Measurements from ENCODE around the gene ABCC1. TPM values are rescaled to one million over a fixed set of nuclear protein-coding genes. Genes with fewer than 3 reads are reported as not detected.

ABCC1 gene
- total RNA-seq, 1 donor from 2014 or later: 47.9 TPM

- no peak overlapping the region for H3K4me3 Mint-ChIP-seq (ENCODE audit: unreplicated experiment)
- H3K27me3 Mint-ChIP-seq (ENCODE audit: low read depth): no peaks in the 10 kb centered on the region
- TF ChIP-seq, protein P1, sequence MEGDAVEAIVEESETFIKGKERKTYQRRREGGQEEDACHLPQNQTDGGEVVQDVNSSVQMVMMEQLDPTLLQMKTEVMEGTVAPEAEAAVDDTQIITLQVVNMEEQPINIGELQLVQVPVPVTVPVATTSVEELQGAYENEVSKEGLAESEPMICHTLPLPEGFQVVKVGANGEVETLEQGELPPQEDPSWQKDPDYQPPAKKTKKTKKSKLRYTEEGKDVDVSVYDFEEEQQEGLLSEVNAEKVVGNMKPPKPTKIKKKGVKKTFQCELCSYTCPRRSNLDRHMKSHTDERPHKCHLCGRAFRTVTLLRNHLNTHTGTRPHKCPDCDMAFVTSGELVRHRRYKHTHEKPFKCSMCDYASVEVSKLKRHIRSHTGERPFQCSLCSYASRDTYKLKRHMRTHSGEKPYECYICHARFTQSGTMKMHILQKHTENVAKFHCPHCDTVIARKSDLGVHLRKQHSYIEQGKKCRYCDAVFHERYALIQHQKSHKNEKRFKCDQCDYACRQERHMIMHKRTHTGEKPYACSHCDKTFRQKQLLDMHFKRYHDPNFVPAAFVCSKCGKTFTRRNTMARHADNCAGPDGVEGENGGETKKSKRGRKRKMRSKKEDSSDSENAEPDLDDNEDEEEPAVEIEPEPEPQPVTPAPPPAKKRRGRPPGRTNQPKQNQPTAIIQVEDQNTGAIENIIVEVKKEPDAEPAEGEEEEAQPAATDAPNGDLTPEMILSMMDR (IDR thresholded peaks at IDR 0.05): no peak
- DNase-seq (ENCODE audit: low spot score): no peak
- H3K9me3 Mint-ChIP-seq (ENCODE audit: low read depth): no peaks in the 10 kb centered on the region
- peaks cover 40% of the 10 kb centered on the region for H3K36me3 Mint-ChIP-seq (ENCODE audit: low read depth)
- peaks cover 13% of the 10 kb centered on the region for H3K4me1 Mint-ChIP-seq (ENCODE audit: low read depth)
- peak overlapping the region; percentile 77 for H3K27ac Mint-ChIP-seq (ENCODE audit: unreplicated experiment)
Observed at GRCh38 chr16:16042076-16042475, 92.7 kb downstream of the ABCC1 start.

- TF ChIP-seq, protein P1 (IDR thresholded peaks at IDR 0.05): no peak
- H3K4me1 Mint-ChIP-seq (ENCODE audit: low read depth): peaks cover 13% of the 10 kb centered on the region
- H3K9me3 Mint-ChIP-seq (ENCODE audit: low read depth): no peaks in the 10 kb centered on the region
- peaks cover 32% of the 10 kb centered on the region for H3K36me3 Mint-ChIP-seq (ENCODE audit: low read depth)
- H3K4me3 Mint-ChIP-seq (ENCODE audit: unreplicated experiment): no peak overlapping the region
- no peak for DNase-seq (ENCODE audit: low spot score)
- no peak overlapping the region for H3K27ac Mint-ChIP-seq (ENCODE audit: unreplicated experiment)
- H3K27me3 Mint-ChIP-seq (ENCODE audit: low read depth): no peaks in the 10 kb centered on the region
Observed at GRCh38 chr16:16045296-16045695, 95.9 kb downstream of the ABCC1 start.

DNA sequence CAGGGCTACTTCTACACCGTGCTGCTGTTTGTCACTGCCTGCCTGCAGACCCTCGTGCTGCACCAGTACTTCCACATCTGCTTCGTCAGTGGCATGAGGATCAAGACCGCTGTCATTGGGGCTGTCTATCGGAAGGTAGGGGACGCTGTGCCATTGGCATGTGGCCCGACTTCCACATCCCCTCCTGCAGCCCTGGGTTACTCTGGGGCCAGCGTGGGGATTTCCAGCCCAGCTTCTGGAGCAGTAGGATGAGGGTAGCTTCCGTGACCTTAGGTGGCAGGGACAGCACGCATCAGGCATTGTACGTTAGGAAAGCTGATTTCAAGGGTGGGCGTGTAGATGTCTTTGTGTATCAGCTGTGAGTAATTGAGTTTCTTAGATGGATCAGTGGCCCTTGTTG, 96.5 kb downstream of the ABCC1 start:
- H3K4me3 Mint-ChIP-seq (ENCODE audit: unreplicated experiment): no peak overlapping the region
- no peaks in the 10 kb centered on the region for H3K9me3 Mint-ChIP-seq (ENCODE audit: low read depth)
- peak overlapping the region; percentile 49 for H3K27ac Mint-ChIP-seq (ENCODE audit: unreplicated experiment)
- peaks cover 32% of the 10 kb centered on the region for H3K36me3 Mint-ChIP-seq (ENCODE audit: low read depth)
- H3K27me3 Mint-ChIP-seq (ENCODE audit: low read depth): no peaks in the 10 kb centered on the region
- TF ChIP-seq, protein P1 (IDR thresholded peaks at IDR 0.05): peak; percentile 58
- H3K4me1 Mint-ChIP-seq (ENCODE audit: low read depth): peaks cover 13% of the 10 kb centered on the region
- no peak for DNase-seq (ENCODE audit: low spot score)

DNA sequence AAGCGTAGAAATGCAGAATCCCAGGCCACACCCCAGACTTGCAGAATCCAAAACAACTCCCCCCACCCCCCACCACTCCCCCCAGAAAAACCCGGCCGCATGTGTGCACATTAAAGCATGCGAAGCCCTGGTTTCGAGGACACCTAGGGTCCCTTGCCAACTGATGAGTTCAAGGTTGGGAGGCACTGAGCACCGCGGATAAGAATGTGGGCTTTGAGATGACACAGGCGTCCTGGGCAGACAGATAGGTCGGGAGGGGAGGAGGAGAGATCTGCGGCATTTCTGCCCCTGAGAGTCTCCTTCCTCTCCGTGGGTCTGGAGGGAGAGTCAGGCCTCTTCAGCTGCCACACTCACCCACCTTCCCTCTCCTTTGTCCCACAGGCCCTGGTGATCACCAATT, 98.3 kb downstream of the ABCC1 start:
- TF ChIP-seq, protein P1 (IDR thresholded peaks at IDR 0.05): no peak
- H3K36me3 Mint-ChIP-seq (ENCODE audit: low read depth): peaks cover 34% of the 10 kb centered on the region
- no peak overlapping the region for H3K27ac Mint-ChIP-seq (ENCODE audit: unreplicated experiment)
- no peak for DNase-seq (ENCODE audit: low spot score)
- no peaks in the 10 kb centered on the region for H3K4me1 Mint-ChIP-seq (ENCODE audit: low read depth)
- no peaks in the 10 kb centered on the region for H3K9me3 Mint-ChIP-seq (ENCODE audit: low read depth)
- H3K27me3 Mint-ChIP-seq (ENCODE audit: low read depth): no peaks in the 10 kb centered on the region
- H3K4me3 Mint-ChIP-seq (ENCODE audit: unreplicated experiment): no peak overlapping the region

DNA sequence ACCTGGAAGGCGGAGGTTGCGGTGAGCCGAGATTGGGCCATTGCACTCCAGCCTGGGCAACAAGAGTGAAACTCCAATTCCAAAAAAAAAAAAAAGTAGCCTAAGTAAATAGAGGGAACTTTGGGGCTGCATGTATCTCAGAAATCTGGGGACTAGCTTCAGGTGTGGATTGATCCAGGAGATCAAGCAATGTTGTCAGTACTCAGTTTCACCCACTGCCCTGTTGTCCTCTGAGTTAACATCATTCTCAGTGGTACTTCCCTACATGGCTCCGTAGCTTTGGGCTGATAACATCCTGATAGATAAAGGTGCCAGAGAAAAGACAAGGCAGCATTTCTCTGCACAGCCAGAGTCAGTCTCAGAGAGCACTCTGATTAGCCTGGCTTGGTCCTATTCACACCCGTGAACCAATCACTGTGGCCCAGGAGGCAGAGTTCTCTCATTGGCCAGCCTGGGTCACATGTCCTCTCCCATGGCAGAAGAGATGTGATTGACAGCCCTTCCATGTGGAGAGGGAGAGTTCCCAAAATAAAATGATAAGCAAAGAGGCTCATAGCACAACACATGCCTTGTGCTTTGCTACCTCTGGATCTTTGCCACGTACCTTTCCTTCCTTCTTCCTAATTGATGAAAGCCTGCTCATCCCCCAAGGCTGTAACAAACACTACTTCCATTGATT, 99.6 kb downstream of the ABCC1 start:
- DNase-seq (ENCODE audit: low spot score): no peak
- Mint-ChIP-seq H3K4me3 (ENCODE audit: unreplicated experiment) (no peak overlapping the region), H3K27me3 (ENCODE audit: low read depth) (no peaks in the 10 kb centered on the region), H3K36me3 (ENCODE audit: low read depth) (peaks cover 33% of the 10 kb centered on the region), H3K9me3 (ENCODE audit: low read depth) (no peaks in the 10 kb centered on the region), H3K4me1 (ENCODE audit: low read depth) (no peaks in the 10 kb centered on the region), H3K27ac (ENCODE audit: unreplicated experiment) (no peak overlapping the region)
- TF ChIP-seq, protein P1 (IDR thresholded peaks at IDR 0.05): no peak

All from chondrocyte (in vitro differentiated cells).